HG02588 (cell line): Measurements from ENCODE around the gene GGT7.

Experiments
- ATAC-seq: cut with Tn5 transposase; IDR thresholded peaks from one replicate; pipeline ENCODE4 v1.9.1; 2021; ENCODE audit warnings: mild to moderate bottlenecking, moderate library complexity; ENCODE audit not compliant: unreplicated experiment

GGT7 gene

DNA sequence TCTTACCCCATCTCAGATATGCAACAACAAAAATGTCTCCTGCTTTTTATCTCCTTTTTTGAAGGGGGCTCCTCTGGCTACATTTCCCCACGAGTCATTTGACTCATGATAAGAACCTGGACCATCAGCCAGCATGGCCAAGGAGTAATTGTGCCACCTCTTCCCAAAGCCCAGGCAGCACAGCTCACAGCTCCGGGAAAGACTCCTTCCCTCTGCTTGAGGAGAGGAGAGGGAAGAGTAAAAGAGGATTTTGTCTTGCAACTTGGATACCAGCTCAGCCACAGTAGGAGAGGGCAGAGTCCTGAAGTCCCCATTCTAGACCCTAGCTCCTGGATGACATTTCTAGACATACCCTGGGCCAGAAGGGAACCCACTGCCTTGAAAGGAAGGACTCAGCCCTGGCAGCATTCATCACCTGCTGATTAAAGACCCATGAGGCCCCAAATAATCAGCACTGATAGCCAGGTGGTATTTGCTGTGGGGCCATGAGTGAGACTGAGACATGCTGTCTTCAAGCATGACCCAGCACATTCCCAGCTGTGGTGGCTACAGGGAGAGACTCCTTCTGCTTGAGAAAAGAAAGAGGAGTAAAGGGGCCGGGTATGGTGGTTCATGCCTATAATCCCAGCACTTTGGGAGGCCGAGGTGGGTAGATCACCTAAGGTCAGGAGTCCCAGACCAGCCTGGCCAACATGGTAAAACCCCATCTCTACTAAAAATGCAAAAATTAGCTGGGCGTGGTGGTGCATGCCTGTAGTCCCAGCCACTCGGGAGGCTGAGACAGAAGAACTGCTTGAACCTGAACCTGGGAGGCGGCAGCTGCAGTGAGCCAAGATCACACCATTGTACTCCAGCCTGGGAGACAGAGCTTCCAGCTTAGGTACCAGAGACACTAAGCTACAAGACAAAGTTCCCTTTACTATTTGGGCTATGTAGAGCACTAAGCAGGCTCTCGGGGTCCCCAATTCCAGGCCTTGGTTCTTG lies 75.4 kb downstream of the GGT7 start:
- ATAC-seq: no peak
